NCI-H526 treated with DMSO at 0.1 percent for 48 hours (cell line): Measurements from ENCODE around the gene FTCD.
"Not testable (repeated sequence)": the region's sequence is repeated elsewhere in the genome, so short reads cannot be mapped to it uniquely, and the experiment has no call there.

ENCODE experiments used
- DNase-seq: peaks from one replicate; lab custom pipeline; 2025; lab: John Stamatoyannopoulos, UW

The FTCD gene, protein sequence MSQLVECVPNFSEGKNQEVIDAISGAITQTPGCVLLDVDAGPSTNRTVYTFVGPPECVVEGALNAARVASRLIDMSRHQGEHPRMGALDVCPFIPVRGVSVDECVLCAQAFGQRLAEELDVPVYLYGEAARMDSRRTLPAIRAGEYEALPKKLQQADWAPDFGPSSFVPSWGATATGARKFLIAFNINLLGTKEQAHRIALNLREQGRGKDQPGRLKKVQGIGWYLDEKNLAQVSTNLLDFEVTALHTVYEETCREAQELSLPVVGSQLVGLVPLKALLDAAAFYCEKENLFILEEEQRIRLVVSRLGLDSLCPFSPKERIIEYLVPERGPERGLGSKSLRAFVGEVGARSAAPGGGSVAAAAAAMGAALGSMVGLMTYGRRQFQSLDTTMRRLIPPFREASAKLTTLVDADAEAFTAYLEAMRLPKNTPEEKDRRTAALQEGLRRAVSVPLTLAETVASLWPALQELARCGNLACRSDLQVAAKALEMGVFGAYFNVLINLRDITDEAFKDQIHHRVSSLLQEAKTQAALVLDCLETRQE

DNA sequence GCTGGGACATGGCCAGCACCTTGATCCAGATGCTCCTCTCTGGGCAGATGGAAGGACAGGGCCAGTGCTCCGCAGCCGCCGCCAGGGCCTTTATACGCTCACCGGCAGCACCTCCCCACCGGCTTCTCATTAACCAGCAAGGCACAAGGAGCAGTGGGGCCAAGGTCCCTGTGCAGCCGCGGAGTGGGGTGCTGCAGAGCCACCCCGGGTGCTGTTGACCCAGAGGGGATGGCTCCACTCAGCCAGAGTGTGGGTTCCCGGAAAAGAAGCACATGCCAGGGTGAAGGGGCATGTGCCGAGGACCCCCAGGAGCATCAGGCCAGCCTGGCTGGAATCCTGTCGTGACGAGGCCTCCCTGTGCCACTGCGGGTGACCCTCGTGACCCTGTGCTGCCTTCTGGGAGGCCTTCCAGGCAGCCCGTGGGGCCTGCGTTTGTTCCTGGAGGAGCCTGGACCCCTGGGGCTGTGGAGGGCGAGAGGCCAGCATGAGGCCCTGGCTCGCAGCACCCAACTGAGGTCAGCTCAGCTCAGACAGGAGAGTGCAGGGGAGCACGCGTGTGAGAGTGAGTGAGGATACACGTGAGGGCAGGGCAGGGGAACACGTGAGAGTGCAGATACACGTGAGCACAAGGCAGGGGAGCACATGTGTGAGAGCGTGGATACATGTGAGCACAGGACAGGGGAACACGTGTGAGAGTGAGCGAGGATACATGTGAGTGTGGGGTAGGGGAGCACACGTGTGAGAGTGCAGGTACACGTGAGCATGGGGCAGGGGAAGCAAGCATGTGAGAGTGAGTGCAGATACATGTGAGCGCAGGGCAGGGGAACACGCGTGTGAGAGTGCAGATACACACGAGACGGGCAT lies at the start of gene FTCD:
Gene FTCD, minus strand, starts transcription at position 66 of the 864 bp plus-strand sequence. Its CDS starts 56 bp downstream, at position 10.
- DNase-seq: no peak

DNA sequence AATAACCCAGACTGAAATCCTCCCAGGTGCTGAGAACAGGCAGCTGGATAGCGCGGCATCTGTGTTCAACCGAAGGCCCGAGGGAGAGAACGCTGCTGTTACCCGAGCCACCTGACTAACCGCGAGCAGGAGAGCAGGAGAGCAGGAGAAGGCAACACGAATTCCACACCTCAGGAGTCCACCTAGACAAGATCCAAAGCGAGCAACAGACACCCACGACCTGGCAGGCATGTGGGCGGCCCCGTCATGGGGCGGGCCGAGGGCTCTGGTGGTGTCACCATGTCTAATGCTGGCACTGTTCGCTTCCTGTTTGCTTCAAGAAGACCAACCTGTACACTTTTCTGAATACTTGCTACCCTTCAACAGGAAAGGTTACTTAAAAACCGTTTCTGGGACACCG lies 49.8 kb upstream of the FTCD start:
- DNase-seq: no peak

DNA sequence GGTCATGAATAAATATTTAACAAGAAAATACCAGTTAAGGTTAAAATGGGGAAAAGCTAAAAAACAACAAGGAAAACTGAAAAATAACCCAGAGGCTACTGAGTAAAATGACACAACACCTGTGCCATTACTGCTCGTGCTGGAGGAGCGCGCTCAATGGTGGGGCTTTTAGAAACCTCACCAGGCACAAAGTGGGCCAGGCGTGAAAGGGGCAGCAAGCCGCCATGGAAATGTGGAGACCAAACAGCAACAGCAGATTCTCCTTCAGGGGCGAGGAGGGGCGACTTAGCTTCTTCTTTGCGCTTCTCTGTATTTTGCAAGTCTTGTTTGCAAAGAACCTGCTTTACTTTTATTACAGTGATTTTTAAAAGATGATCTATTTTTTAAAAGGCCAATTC lies 47.8 kb upstream of the FTCD start:
- DNase-seq: no peak

DNA sequence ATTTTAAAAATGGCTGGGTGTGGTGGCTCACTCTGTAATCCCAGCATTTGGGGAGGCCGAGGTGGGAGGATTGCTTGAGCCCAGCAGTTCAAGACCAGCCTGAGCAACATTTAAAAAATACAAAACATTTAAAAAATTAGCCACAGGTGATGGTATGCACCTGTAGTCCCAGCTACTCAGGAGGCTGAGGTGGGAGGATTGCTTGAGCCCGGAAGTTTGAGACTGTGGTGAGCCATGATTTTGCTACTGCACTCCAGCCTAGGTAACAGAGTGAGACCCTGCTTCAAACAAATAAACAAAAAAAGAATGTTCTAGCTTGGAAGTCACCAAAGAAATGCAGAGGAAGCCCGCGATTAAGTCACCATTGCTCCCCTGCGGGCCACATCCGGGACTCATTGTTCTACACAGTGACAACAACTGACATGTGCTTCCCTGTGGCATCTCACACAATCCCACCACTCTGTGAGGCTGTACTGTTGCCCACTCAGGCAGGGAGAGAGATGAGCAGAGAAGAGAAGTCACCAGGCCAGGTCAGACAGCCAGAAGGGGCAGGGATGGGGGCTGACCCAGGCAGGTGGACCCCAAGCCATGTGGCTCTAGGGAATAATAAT lies 47.3 kb upstream of the FTCD start:
- no peak for DNase-seq

DNA sequence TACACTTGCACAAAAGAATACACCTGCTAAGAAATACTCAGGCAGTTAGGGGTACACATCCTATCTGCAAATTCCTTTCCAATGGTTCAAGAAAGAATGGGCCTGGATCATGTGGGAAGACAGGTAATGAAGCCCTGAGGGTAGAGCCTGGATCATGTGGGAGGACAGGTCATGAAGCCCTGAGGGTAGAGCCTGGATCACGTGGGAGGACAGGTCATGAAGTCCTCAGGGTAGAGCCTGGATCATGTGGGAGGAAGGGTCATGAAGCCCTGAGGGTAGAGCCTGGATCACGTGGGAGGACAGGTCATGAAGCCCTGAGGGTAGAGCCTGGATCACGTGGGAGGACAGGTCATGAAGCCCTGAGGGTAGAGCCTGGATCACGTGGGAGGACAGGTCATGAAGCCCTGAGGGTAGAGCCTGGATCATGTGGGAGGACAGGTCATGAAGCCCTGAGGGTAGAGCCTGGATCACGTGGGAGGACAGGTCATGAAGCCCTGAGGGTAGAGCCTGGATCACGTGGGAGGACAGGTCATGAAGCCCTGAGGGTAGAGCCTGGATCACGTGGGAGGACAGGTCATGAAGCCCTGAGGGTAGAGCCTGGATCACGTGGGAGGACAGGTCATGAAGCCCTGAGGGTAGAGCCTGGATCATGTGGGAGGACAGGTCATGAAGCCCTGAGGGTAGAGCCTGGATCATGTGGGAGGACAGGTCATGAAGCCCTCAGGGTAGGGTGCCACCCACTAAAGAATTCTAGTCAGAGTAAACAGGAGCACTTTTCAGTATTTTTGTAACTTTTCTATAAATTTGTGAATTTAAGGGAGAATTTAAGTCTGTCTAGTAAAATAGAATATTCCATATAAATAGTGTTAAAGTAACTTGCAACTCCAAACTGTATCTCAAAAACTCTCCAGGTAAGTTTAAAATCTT lies 45.8 kb upstream of the FTCD start:
- not testable (repeated sequence) for DNase-seq

DNA sequence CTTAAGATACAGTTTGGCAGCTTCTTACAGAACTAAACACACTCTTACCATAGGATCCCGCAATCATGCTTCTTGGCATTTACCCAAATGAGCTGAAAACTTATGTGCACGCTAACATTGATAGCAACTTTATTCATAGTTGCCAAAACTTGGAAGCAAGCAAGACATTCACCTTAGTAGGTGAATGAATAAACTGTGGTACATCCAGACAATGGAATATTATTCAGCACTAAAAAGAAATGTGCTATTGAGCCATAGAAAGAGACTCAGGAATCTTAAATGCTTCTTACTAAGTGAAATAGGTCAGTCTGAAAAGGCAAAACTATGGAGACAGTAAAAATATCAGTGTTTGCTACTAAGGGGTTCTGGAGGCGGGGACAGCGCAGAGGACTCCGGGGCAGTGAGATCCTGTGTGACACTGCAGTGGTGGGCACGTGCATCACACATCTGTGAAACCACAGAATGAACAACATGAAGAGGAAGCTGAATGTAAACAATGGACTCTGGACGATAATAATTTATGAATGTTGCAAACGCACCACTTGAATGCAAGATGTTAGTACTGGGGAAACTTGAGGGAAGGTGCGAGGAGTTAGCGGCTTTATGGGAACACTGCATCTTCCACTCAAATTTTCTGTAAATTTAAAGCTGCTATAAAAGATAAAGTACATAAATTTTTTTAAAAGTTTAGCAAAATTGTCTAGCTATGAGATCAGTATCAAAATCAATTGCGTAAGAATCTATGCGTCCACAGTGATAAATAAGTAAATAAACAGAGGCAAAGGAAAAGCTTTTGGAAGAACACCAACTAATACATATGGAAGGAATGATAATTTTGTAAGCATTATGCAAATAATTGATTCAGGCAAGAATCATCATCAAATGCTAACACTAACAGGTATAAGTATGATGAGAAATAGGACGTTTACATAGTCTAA lies 44.3 kb upstream of the FTCD start:
- no peak for DNase-seq

DNA sequence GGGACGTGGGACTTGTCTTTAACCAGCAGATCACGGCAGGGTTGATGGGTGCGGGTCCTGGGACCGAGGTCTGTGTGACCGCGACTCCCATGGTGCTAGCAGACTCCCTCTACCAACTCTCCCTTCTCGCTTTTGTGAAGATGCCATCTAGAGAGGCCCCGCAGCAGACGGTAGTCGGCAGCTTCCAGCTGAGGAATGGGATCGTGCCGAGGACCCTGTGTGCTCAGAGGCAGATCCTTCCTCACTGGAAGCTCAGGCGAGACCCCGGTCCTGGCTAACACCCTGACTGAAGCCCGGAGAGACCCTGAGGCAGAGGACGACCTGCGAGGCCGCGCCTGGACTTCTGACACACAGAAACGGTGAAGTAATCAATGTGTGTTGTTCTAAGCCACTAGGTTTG lies 41.4 kb upstream of the FTCD start:
- no peak for DNase-seq

DNA sequence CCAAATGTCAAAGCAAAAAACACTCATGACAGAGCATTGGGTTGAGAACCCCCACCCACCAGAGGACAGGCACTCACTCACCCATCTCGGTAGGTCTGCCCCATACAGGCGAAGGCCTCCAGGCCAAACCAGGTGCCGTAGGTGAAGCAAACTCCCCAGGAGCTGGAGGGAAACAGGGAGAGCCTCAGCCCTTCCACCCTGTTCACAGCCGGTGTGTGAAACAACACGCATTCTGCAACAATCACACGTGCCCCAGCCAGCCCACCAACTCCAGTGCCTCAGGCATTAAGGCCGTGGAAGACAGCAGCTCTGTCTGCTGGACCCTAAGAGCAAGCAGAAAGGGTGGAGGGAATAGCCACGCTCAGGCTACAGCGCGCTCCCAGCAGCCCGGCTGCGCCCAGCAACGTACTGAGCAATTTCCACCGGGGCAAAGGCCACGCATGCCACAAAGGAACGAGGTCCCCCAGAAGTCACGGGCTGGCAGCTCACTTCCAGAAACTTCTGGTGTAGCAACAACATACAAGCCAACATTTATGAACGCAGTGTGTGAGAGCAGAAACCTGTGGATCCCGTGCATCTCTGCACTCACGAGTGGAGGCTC lies 40.3 kb upstream of the FTCD start:
- DNase-seq: no peak

DNA sequence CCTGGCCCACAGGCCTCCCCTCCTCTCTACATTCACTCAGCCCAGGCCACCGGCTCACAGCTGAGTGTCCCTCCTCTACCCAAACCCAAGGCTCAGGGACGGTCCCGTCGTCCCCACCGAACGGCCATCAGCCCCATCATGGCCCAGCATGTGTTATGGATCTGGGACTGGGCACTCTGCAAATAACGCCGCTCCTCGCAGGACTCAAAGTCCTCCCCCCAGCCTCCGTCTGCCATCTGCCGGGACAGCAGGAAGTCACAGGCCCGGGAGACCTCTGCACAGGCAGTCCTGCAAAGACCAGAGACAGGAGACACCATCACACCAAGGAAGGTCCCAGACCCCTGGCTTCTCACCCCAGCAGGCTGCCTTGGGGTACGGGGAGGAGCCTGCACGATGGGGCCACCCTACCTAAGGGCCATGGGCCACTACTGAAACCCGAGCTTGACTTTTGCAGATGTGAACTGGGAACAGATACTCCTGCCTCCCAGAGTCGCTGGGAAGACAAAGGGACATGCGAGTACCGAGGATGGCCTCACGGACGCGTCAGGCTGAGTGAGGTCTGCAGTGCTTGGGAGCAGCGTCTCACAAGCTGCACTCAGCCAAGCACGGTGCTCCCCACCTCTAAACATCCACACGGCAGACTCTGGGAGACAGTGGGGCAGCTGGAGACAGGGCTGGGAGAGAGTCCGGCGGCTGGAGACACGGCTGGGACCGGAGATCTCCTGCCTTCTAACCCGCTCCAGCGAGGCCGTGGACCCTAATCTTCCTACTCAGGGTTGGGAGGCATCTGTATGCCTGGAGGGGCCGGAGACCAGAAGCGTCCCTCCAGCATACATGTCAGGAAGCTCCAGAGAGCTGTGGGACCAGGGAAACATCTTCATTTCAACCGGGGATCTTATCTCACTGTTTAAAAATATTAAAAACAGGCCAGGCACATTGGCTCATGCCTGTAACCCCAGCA lies 39.3 kb upstream of the FTCD start:
- DNase-seq: no peak

DNA sequence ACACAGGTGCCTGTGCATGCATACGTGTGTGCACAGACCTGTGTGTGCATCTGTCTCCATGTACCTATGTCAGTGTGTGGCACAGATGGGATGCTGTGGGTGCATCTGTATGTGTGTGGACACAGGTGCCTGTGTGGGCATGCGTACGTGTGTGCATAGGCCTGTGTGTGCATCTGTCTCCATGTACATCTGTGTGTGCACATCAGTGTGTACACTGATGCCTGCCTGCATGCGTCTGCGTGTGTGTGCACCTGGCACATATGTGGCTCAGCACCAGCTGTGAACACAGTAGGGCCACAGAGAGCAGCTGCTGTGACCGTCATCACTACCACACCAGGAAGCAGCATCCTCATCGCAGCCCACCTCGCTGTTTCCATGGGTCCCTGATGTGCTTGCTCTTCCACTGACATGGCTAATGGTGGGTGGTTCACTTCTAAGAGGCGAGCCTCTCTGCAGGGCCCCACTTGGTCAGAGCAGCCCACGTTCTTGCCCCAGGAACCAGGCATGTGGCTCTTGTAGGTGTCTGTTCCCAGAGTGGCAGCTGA lies 38.5 kb upstream of the FTCD start:
- DNase-seq: no peak

DNA sequence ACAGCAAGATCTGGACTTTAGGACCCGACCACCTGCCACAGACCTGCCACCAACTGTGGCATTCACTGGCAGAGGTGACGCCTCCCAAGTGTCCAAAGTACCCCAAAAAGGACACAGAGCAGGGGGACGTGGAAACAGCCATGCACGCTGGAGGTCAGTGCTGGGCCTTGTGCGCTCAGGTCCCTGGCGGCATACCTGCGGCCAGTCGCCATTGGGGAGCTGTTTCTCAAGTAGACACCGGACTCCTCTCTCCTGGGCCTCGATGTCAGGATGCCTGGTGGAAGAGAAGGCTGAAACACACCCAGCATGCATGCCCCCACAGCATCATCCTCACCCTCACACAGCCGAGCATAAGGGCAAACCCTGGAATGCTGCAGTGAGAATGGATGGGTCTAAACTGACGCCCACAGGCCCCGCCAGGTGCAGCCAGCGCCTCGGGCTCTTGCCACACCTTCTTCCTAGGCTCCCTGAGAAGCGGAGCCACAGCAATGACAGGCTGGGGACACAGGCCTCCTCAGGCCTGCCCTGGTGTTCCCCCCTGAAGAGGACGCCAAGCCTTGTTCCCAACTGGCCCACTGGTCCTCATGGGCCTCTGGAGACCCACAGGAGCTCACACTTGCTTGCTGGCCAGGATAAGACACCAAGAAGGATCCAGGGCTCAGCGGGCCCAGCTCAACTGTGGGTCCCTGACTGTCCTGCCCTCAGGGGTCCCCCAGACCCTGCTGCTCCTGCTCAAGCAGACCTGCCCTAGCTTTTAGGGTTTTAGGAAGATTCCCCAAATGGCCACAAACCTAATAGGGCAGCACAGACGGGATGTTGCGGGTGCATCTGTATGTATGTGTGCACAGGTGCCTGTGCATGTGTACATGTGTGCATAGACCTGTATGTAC lies 36.6 kb upstream of the FTCD start:
- DNase-seq: no peak

DNA sequence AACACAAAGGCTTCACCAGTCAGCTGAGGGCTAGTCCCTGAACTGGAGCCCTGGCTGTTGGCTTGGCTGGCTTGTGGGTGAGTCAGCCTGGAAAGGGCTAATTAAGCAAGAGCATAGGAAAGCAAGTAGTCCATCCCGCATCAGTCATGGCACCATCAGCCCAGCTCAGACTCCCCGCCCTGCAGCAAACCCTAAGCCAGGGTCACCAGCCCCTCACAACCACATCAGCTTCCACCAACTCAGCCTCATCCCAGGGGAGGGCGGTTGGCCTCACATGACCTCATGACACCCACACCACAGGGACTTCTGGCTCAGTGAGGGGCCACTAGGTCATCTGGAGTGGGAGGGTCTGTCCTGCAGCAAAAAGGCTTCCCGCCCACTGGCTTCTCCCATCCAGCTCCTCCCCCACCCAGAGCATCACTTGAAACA lies 35.9 kb upstream of the FTCD start:
- DNase-seq: no peak

DNA sequence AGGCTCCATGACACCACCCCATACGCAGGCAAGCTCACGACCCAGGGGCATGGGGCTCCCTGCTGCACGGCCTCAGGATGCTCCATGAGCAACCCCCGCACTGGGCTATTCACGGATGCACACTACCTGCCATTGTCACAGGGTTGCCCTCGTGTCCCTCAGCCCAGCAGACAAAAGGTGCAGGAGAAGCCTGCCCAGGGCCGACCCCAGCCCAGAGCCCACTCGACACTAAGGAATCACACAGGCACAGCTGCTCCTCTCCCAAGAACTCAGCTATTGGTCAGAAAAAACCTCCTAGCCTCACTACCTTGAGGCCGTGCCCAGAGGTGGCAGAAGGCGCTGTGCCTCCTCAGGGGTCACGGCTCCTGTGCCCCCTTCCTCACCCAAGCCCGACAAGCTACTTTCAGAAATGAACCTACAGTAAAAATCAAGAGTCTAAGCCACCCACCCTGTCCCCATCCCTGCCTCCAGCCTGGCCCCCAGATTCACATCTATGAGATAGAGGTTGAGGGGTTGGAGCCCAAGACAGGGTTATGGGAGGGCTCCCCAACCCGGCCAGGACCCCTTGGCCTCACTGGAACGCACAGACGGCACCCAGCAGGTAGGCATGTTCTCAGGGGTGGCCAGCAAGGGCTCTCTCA lies 35.2 kb upstream of the FTCD start:
- DNase-seq: no peak

DNA sequence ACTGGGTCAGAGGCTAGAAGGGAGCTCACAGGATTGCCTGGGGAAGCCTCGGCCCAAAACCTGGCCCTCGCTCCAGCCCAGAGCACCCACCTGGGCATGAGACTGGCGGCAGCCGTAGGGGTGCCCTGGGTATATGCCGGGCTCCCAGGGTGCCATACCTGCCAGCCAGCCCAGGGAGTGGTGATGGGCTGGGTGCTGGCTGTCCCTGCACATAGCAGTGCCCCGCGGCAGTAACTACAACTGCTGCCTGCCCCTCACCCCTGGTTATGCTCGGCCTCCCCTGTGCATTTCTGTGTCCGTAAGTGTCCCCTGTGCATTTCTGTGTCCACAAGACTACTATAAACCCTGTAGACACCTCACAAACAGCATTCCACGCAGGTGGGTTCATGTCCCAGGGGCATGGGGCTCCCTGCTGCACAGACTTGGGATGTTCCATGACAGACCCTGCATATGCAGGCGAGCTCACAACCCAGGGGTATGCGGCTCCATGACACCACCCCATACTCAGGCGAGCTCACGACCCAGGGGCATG lies 34.6 kb upstream of the FTCD start:
- DNase-seq: no peak

DNA sequence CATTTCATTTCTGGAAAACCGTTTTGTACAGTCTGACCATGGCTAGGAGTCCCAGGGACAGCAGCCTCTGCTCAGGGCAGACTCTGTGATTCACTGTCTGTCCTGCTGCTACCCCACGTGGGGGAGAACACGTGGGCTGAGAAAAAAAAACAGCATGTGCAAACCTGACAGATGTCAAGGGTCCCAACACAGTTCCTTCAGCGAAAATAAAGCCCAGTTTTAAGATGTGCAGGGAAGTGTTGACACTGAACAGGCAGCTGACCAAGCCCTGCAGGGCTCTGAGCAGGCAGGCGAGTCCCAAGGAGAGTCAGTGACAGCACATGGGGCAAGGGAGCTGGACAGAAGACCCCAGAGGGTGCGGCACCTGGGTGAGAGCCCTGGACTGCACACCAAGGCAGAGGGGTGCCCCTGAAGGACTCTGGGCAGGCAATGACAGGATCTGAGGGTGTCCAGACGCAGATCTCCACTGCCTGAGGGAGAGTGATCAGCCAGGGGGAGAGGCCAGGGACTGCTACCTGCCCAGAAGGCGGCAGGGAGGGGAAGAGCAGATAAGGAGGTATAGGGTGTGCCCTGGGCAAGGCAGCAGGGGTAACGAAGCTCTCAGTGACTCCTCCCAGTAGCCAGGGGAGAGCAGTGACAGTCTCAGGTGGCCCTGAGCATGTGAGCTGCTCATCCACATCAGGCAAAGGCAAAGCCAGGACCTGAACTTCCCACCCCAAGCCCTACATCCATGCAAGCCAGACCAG lies 34.0 kb upstream of the FTCD start:
- no peak for DNase-seq
